Measurements from ENCODE around the gene ERI2. TPM values are rescaled to one million over a fixed set of nuclear protein-coding genes. Genes with fewer than 3 reads are reported as not detected.
A peak's percentile ranks its signal among the peaks of the same experiment; 100 is the strongest.

The ERI2 gene
- 10 to 100 TPM; 33.0 to 39.1 (median 35.6) TPM for polyA plus RNA-seq (ENCODE audit: insufficient read length in 4 of 4)

GRCh38 chr16:20806168-20807050, at the start of gene ERI2, which contains the start of gene REXO5:
Gene ERI2, minus strand, starts transcription at chr16:20806472. Its CDS starts 42 bp downstream, at chr16:20806430.
Gene REXO5, plus strand, starts transcription at chr16:20806527. Its CDS starts 427 bp downstream, at chr16:20806954.
- peak; percentile 89 to 95 (median 94) for DNase-seq (ENCODE audit: low read depth in 4 of 4, low spot score in 3 of 4)

GRCh38 chr16:20854963-20855362, 48.7 kb upstream of the ERI2 start:
- no peak for DNase-seq (ENCODE audit: low read depth in 4 of 4, low spot score in 3 of 4)

- DNase-seq (ENCODE audit: low read depth in 4 of 4, low spot score in 3 of 4), result no peak
Observed at GRCh38 chr16:20853981-20854620, 47.8 kb upstream of the ERI2 start.

GRCh38 chr16:20853143-20853542, 46.9 kb upstream of the ERI2 start:
- DNase-seq (ENCODE audit: low read depth in 4 of 4, low spot score in 3 of 4), result no peak

- DNase-seq (ENCODE audit: low read depth in 4 of 4, low spot score in 3 of 4), result no peak
Observed at GRCh38 chr16:20851601-20852000, 45.3 kb upstream of the ERI2 start.

GRCh38 chr16:20850981-20851380, 44.7 kb upstream of the ERI2 start:
- no peak for DNase-seq (ENCODE audit: low read depth in 4 of 4, low spot score in 3 of 4)

- peak; percentile 44 to 59 (median 50) for DNase-seq (ENCODE audit: low read depth in 4 of 4, low spot score in 3 of 4)
Observed at GRCh38 chr16:20849589-20850390, 43.5 kb upstream of the ERI2 start.

- DNase-seq (ENCODE audit: low read depth in 4 of 4, low spot score in 3 of 4), result no peak
Observed at GRCh38 chr16:20847550-20847949, 41.3 kb upstream of the ERI2 start.

GRCh38 chr16:20846551-20846950, 40.3 kb upstream of the ERI2 start:
- no peak for DNase-seq (ENCODE audit: low read depth in 4 of 4, low spot score in 3 of 4)

- DNase-seq (ENCODE audit: low read depth in 4 of 4, low spot score in 3 of 4), result no peak
Observed at GRCh38 chr16:20846030-20846429, 39.8 kb upstream of the ERI2 start.

- no peak for DNase-seq (ENCODE audit: low read depth in 4 of 4, low spot score in 3 of 4)
Observed at GRCh38 chr16:20844588-20844987, 38.3 kb upstream of the ERI2 start.

- no peak for DNase-seq (ENCODE audit: low read depth in 4 of 4, low spot score in 3 of 4)
Observed at GRCh38 chr16:20844054-20844453, 37.8 kb upstream of the ERI2 start.

- DNase-seq (ENCODE audit: low read depth in 4 of 4, low spot score in 3 of 4), result no peak
Observed at GRCh38 chr16:20839504-20839903, 33.2 kb upstream of the ERI2 start.

GRCh38 chr16:20838240-20838639, 32.0 kb upstream of the ERI2 start:
- no peak for DNase-seq (ENCODE audit: low read depth in 4 of 4, low spot score in 3 of 4)

GRCh38 chr16:20833086-20833485, 26.8 kb upstream of the ERI2 start:
- DNase-seq (ENCODE audit: low read depth in 4 of 4, low spot score in 3 of 4), result no peak

- DNase-seq (ENCODE audit: low read depth in 4 of 4, low spot score in 3 of 4), result no peak
Observed at GRCh38 chr16:20830372-20830771, 24.1 kb upstream of the ERI2 start.

GRCh38 chr16:20829536-20829935, 23.3 kb upstream of the ERI2 start:
- no peak for DNase-seq (ENCODE audit: low read depth in 4 of 4, low spot score in 3 of 4)

- no peak for DNase-seq (ENCODE audit: low read depth in 4 of 4, low spot score in 3 of 4)
Observed at GRCh38 chr16:20826039-20826566, 19.8 kb upstream of the ERI2 start.

GRCh38 chr16:20822521-20823325, 16.5 kb upstream of the ERI2 start:
- no peak for DNase-seq (ENCODE audit: low read depth in 4 of 4, low spot score in 3 of 4)

GRCh38 chr16:20821682-20822081, 15.4 kb upstream of the ERI2 start:
- no peak for DNase-seq (ENCODE audit: low read depth in 4 of 4, low spot score in 3 of 4)
